ENCODE measurements around the gene NOTCH2.

NOTCH2 gene

GRCh38 chr1:119940697-119941096, 128.8 kb downstream of the NOTCH2 start:
- no peak for DNase-seq

- DNase-seq: no peak
Measured at GRCh38 chr1:119937198-119937597, 132.3 kb downstream of the NOTCH2 start.

- no peak for DNase-seq
Measured at GRCh38 chr1:119935915-119936314, 133.5 kb downstream of the NOTCH2 start.

- no peak for DNase-seq
Measured at GRCh38 chr1:119935373-119935772, 134.1 kb downstream of the NOTCH2 start.

GRCh38 chr1:119933397-119933796, 136.1 kb downstream of the NOTCH2 start:
- DNase-seq: no peak

- peak; percentile 56 for DNase-seq
Measured at GRCh38 chr1:119929643-119930315, 139.7 kb downstream of the NOTCH2 start.

GRCh38 chr1:119926553-119926952, 142.9 kb downstream of the NOTCH2 start:
- DNase-seq: no peak

- DNase-seq: no peak
Measured at GRCh38 chr1:119924948-119925898, 144.2 kb downstream of the NOTCH2 start.

GRCh38 chr1:119920104-119920968, 149.1 kb downstream of the NOTCH2 start:
- no peak for DNase-seq

- DNase-seq: no peak
Measured at GRCh38 chr1:119919241-119919640, 150.2 kb downstream of the NOTCH2 start.

- DNase-seq: no peak
Measured at GRCh38 chr1:119918301-119918700, 151.2 kb downstream of the NOTCH2 start.

GRCh38 chr1:119917304-119918055, 152.0 kb downstream of the NOTCH2 start:
- DNase-seq: no peak

GRCh38 chr1:119915517-119915916, 153.9 kb downstream of the NOTCH2 start:
- no peak for DNase-seq

- DNase-seq: no peak
Measured at GRCh38 chr1:119914071-119914470, 155.4 kb downstream of the NOTCH2 start.

- no peak for DNase-seq
Measured at GRCh38 chr1:119912963-119913362, 156.5 kb downstream of the NOTCH2 start.

GRCh38 chr1:119911775-119912174, 157.7 kb downstream of the NOTCH2 start:
- DNase-seq: no peak

- no peak for DNase-seq
Measured at GRCh38 chr1:119910618-119911017, 158.8 kb downstream of the NOTCH2 start.

GRCh38 chr1:119909890-119910596, 159.4 kb downstream of the NOTCH2 start:
- no peak for DNase-seq

- DNase-seq: no peak
Measured at GRCh38 chr1:119908661-119909060, 160.8 kb downstream of the NOTCH2 start.

- DNase-seq: no peak
Measured at GRCh38 chr1:119906927-119907652, 162.4 kb downstream of the NOTCH2 start.

- DNase-seq: no peak
Measured at GRCh38 chr1:119903443-119903835, 166.0 kb downstream of the NOTCH2 start.

Data from COR-L47 (cell line).